ENCODE measurements around the gene CYTH3.

- no peak for TF ChIP-seq POLR2A (IDR thresholded peaks at IDR 0.05)
- TF ChIP-seq, protein P1, sequence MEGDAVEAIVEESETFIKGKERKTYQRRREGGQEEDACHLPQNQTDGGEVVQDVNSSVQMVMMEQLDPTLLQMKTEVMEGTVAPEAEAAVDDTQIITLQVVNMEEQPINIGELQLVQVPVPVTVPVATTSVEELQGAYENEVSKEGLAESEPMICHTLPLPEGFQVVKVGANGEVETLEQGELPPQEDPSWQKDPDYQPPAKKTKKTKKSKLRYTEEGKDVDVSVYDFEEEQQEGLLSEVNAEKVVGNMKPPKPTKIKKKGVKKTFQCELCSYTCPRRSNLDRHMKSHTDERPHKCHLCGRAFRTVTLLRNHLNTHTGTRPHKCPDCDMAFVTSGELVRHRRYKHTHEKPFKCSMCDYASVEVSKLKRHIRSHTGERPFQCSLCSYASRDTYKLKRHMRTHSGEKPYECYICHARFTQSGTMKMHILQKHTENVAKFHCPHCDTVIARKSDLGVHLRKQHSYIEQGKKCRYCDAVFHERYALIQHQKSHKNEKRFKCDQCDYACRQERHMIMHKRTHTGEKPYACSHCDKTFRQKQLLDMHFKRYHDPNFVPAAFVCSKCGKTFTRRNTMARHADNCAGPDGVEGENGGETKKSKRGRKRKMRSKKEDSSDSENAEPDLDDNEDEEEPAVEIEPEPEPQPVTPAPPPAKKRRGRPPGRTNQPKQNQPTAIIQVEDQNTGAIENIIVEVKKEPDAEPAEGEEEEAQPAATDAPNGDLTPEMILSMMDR (IDR thresholded peaks at IDR 0.05), result no peak
Measured at GRCh38 chr7:6139189-6139996, 133.0 kb downstream of the CYTH3 start.
